Activated T-helper 17 cell treated with anti-CD3 and anti-CD28 coated beads, Interleukin-2, amount 50 U/mL, for 72 hours (primary cell): ENCODE measurements around the gene HOOK2. TPM values are rescaled to one million over a fixed set of nuclear protein-coding genes. Genes with fewer than 3 reads are reported as not detected.

Experiments used
- ATAC-seq: fragments of 150-1000 bp; cut with Tn5 transposase; replicated peaks from 2 replicates; pipeline ENCODE4 v1.10.0; 2021; ENCODE audit warnings: mild to moderate bottlenecking, moderate library complexity
- H3K27ac Mint-ChIP-seq: one replicate; pipeline ENCODE4 v1.8.0; 2022; ENCODE audit warnings: mixed read lengths
- H3K27me3 Mint-ChIP-seq: one replicate; pipeline ENCODE4 v1.8.0; 2022; ENCODE audit warnings: mixed read lengths
- H3K36me3 Mint-ChIP-seq: one replicate; pipeline ENCODE4 v1.8.0; 2022; ENCODE audit warnings: low read depth, mild to moderate bottlenecking, mixed read lengths
- H3K4me1 Mint-ChIP-seq: one replicate; pipeline ENCODE4 v1.8.0; 2022; ENCODE audit warnings: mixed read lengths
- H3K4me3 Mint-ChIP-seq: one replicate; pipeline ENCODE4 v1.8.0; 2022; ENCODE audit warnings: mild to moderate bottlenecking, mixed read lengths
- H3K9me3 Mint-ChIP-seq: one replicate; pipeline ENCODE4 v1.8.0; 2022; ENCODE audit warnings: mixed read lengths
- total RNA-seq, 2 donors: library from RNA; stranded (reverse); gene quantifications; one replicate each; pipeline ENCODE4 v1.2.3, GENCODE V29; 2022

HOOK2 gene
- total RNA-seq, 2 donors from 2014 or later: 22.5 to 44.4 TPM

- H3K27ac Mint-ChIP-seq: peak overlapping the region; percentile 86
- H3K4me3 Mint-ChIP-seq: no peak overlapping the region
- peaks cover 6% of the 10 kb centered on the region for H3K36me3 Mint-ChIP-seq
- H3K4me1 Mint-ChIP-seq: peaks cover 9% of the 10 kb centered on the region
- H3K9me3 Mint-ChIP-seq: no peaks in the 10 kb centered on the region
- H3K27me3 Mint-ChIP-seq: no peaks in the 10 kb centered on the region
- peak; percentile 51 for ATAC-seq
These were observed 7.3 kb upstream of the HOOK2 start for GRCh38 chr19:12782424-12783290.

GRCh38 chr19:12782174-12782423 is 6.7 kb upstream of the HOOK2 start:
- Mint-ChIP-seq H3K4me1 (peaks cover 9% of the 10 kb centered on the region), H3K4me3 (no peak overlapping the region), H3K9me3 (no peaks in the 10 kb centered on the region), H3K27ac (peak overlapping the region; percentile 86), H3K27me3 (no peaks in the 10 kb centered on the region), H3K36me3 (peaks cover 6% of the 10 kb centered on the region)
- no peak for ATAC-seq

- H3K36me3 Mint-ChIP-seq: peaks cover 6% of the 10 kb centered on the region
- H3K9me3 Mint-ChIP-seq: no peaks in the 10 kb centered on the region
- H3K27ac Mint-ChIP-seq: peak overlapping the region; percentile 95
- H3K27me3 Mint-ChIP-seq: no peaks in the 10 kb centered on the region
- peak overlapping the region; percentile 97 for H3K4me3 Mint-ChIP-seq
- peaks cover 9% of the 10 kb centered on the region for H3K4me1 Mint-ChIP-seq
- no peak for ATAC-seq
These were observed 4.0 kb upstream of the HOOK2 start for GRCh38 chr19:12779162-12779993.

GRCh38 chr19:12778905-12779161 is 3.5 kb upstream of the HOOK2 start:
- ATAC-seq: no peak

GRCh38 chr19:12778017-12778904 is 2.9 kb upstream of the HOOK2 start:
- peak overlapping the region; percentile 95 for H3K27ac Mint-ChIP-seq
- peak overlapping the region; percentile 97 for H3K4me3 Mint-ChIP-seq
- H3K9me3 Mint-ChIP-seq: no peaks in the 10 kb centered on the region
- H3K4me1 Mint-ChIP-seq: peaks cover 13% of the 10 kb centered on the region
- ATAC-seq: peak; percentile 4
- peaks cover 6% of the 10 kb centered on the region for H3K36me3 Mint-ChIP-seq
- H3K27me3 Mint-ChIP-seq: no peaks in the 10 kb centered on the region

More at GRCh38 chr19:12778905-12779161, 3.5 kb upstream of the HOOK2 start:
- peak overlapping the region; percentile 97 for H3K4me3 Mint-ChIP-seq
- H3K36me3 Mint-ChIP-seq: peaks cover 6% of the 10 kb centered on the region
- no peaks in the 10 kb centered on the region for H3K27me3 Mint-ChIP-seq
- H3K9me3 Mint-ChIP-seq: no peaks in the 10 kb centered on the region
- H3K27ac Mint-ChIP-seq: peak overlapping the region; percentile 95
- H3K4me1 Mint-ChIP-seq: peaks cover 9% of the 10 kb centered on the region

GRCh38 chr19:12777217-12778016 is 2.1 kb upstream of the HOOK2 start:
- Mint-ChIP-seq H3K36me3 (peaks cover 6% of the 10 kb centered on the region), H3K9me3 (no peaks in the 10 kb centered on the region)

GRCh38 chr19:12773571-12773970 is 1.8 kb downstream of the HOOK2 start:
- H3K9me3 Mint-ChIP-seq: no peaks in the 10 kb centered on the region
- H3K27ac Mint-ChIP-seq: no peak overlapping the region
- peaks cover 12% of the 10 kb centered on the region for H3K4me1 Mint-ChIP-seq
- no peak for ATAC-seq
- no peaks in the 10 kb centered on the region for H3K27me3 Mint-ChIP-seq
- H3K4me3 Mint-ChIP-seq: no peak overlapping the region
- H3K36me3 Mint-ChIP-seq: no peaks in the 10 kb centered on the region

More at GRCh38 chr19:12777217-12778016, 2.1 kb upstream of the HOOK2 start:
- peak; percentile 41 for ATAC-seq
- Mint-ChIP-seq H3K4me3 (peak overlapping the region; percentile 97), H3K4me1 (peaks cover 13% of the 10 kb centered on the region), H3K27me3 (no peaks in the 10 kb centered on the region), H3K27ac (peak overlapping the region; percentile 95)

GRCh38 chr19:12772323-12772722 is 3.0 kb downstream of the HOOK2 start:
- H3K27me3 Mint-ChIP-seq: no peaks in the 10 kb centered on the region
- H3K36me3 Mint-ChIP-seq: no peaks in the 10 kb centered on the region
- no peaks in the 10 kb centered on the region for H3K9me3 Mint-ChIP-seq
- H3K27ac Mint-ChIP-seq: no peak overlapping the region
- no peak overlapping the region for H3K4me3 Mint-ChIP-seq
- H3K4me1 Mint-ChIP-seq: peaks cover 8% of the 10 kb centered on the region
- ATAC-seq: no peak

- Mint-ChIP-seq H3K36me3 (no peaks in the 10 kb centered on the region), H3K4me3 (no peak overlapping the region), H3K4me1 (peaks cover 8% of the 10 kb centered on the region), H3K9me3 (no peaks in the 10 kb centered on the region), H3K27me3 (no peaks in the 10 kb centered on the region), H3K27ac (no peak overlapping the region)
- ATAC-seq: no peak
These were observed 4.4 kb downstream of the HOOK2 start for GRCh38 chr19:12770922-12771321.

- H3K27ac Mint-ChIP-seq: no peak overlapping the region
- H3K36me3 Mint-ChIP-seq: no peaks in the 10 kb centered on the region
- H3K4me1 Mint-ChIP-seq: peaks cover 8% of the 10 kb centered on the region
- peak overlapping the region; percentile 44 for H3K4me3 Mint-ChIP-seq
- no peaks in the 10 kb centered on the region for H3K9me3 Mint-ChIP-seq
- ATAC-seq: peak; percentile 90
- no peaks in the 10 kb centered on the region for H3K27me3 Mint-ChIP-seq
These were observed 5.7 kb downstream of the HOOK2 start for GRCh38 chr19:12769689-12770088.

GRCh38 chr19:12767666-12768065 is 7.7 kb downstream of the HOOK2 start:
- H3K27ac Mint-ChIP-seq: no peak overlapping the region
- no peaks in the 10 kb centered on the region for H3K27me3 Mint-ChIP-seq
- no peak for ATAC-seq
- no peaks in the 10 kb centered on the region for H3K9me3 Mint-ChIP-seq
- H3K36me3 Mint-ChIP-seq: no peaks in the 10 kb centered on the region
- H3K4me1 Mint-ChIP-seq: peaks cover 5% of the 10 kb centered on the region
- H3K4me3 Mint-ChIP-seq: no peak overlapping the region

- no peak overlapping the region for H3K27ac Mint-ChIP-seq
- no peak for ATAC-seq
- H3K4me1 Mint-ChIP-seq: peaks cover 5% of the 10 kb centered on the region
These were observed 8.2 kb downstream of the HOOK2 start for GRCh38 chr19:12767150-12767549.

GRCh38 chr19:12766051-12766521 is 9.3 kb downstream of the HOOK2 start:
- Mint-ChIP-seq H3K27ac (no peak overlapping the region), H3K36me3 (no peaks in the 10 kb centered on the region), H3K4me1 (peaks cover 5% of the 10 kb centered on the region), H3K4me3 (peak overlapping the region; percentile 48), H3K27me3 (no peaks in the 10 kb centered on the region), H3K9me3 (no peaks in the 10 kb centered on the region)
- ATAC-seq: peak; percentile 85

More at GRCh38 chr19:12767150-12767549, 8.2 kb downstream of the HOOK2 start:
- Mint-ChIP-seq H3K4me3 (no peak overlapping the region), H3K36me3 (no peaks in the 10 kb centered on the region), H3K9me3 (no peaks in the 10 kb centered on the region), H3K27me3 (no peaks in the 10 kb centered on the region)
